Measurements from ENCODE around the gene DPP6.

Gene DPP6

GRCh38 chr7:154735766-154736165, 683.6 kb downstream of the DPP6 start:
- DNase-seq, result no peak

DNA sequence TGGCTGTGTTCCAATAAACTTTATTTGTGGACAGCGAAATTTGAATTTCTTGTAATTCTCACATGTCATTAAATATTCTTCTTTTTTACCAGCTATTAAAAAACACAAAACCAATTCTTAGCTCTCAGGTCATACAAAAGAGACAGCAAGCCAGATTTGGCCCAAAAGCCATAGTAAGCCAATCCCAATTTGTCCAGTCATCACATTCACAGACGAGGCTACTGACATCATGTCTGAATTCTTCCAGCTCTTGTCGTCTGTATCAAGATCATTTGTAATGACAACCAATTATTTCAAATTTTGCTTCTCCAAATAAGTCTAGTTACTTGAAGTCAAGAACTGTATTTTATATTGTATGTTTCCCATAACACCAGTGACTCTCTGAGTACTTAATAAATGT, 684.2 kb downstream of the DPP6 start:
- DNase-seq, result no peak

DNA sequence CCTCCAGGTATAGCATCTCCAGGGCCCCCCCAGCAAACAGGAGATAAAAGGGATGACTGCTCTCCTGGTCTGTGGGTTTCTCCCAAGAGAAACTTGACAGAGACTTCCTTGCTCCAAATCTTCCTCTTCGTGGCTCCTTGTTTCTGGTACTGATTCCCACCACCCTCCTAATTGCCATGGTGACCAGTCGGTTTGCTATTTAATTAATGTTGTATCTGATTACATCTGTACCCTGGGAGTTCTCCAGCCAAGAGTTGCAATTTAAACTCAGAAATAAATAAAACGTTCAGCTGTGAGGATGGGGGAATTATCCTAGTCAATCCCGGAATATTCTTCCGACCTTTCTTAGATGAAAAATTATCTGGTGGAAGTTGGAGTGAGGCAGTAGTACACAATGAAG, 686.0 kb downstream of the DPP6 start:
- DNase-seq, result no peak

- DNase-seq, result no peak
Measured at GRCh38 chr7:154741131-154741530, 688.9 kb downstream of the DPP6 start.

- DNase-seq, result no peak
Measured at GRCh38 chr7:154743206-154743605, 691.0 kb downstream of the DPP6 start.

DNA sequence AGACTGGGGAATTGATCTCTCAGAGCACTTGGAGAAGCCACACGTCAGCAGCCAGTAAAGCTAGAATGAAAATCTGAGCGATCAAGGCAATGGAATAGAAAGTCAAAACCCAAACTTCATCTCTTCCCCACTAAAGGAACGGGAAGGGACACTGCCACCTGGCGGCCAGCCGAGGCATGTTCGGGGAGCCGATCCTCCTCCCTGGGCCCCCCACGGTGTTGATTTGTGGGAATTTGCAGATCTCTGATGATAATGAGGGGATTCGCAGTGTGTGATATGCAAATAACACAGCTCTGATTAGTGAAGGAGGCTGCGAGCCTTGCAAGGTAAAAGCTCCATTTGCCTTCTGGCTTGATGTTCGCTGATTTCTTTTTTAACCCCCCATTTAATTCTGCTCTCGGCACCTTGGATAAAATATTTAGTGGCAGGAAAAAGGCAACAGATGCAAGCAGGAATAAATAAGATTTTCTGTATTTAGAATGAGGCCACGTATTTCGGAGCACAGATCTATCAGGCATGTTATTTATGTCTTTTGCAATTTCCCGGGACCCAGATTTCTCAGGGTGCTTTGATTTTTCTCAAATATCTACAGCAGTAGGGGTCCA, 692.2 kb downstream of the DPP6 start:
- no peak for DNase-seq

DNA sequence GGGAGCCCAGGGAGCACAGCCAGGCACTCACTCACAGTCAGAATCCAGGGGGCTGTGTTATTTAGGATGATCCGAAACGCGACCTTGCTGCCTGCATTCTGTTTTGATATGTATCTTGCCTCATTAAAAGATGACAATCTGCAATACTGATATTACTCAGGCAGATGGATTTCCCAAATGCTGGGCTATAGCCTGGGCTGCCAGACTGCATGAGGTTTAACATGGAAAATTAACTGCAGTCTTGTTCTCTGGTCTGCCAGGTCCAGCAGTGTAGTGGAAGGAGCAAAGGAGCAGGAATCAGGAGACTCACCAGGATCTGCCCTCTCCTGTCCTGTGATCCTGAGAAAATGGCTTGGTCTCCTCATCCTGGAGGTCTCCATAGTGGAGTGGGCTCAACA, 692.7 kb downstream of the DPP6 start:
- DNase-seq, result no peak

- no peak for DNase-seq
Measured at GRCh38 chr7:154746571-154747360, 694.6 kb downstream of the DPP6 start.

DNA sequence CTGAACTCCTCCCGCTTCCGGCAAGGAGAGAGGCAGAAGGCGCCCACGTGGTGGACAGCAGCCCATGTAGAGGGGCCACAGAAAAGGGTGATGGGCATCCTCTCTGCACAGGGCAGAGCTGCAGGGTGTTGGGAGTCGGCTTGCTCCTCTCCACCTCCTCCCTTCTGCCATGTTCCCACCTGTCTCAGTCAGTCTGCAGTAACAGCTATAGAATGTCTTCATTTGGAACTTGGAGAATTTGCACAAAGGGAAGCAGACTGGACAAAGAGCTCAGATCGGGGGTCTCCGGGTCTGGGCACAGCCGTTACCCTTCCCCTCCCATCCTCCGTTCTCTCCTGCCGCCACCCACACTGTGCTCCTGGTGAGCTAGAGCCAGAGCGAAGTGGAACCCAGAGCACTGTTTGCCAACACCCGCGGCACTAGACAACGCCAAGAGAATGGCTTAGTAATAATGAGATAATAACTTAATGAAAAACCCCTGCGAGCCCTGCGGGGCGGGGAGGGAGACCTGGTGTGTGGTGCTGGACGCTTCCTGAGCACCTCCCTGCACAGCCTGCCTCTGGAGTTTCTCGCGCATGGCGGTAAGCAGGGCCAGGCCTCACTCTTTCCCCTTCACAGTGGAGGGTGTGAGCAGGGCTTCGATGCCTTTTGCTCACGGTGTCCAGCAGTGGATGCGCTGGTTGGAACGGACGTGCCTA, 696.0 kb downstream of the DPP6 start:
- DNase-seq, result no peak

DNA sequence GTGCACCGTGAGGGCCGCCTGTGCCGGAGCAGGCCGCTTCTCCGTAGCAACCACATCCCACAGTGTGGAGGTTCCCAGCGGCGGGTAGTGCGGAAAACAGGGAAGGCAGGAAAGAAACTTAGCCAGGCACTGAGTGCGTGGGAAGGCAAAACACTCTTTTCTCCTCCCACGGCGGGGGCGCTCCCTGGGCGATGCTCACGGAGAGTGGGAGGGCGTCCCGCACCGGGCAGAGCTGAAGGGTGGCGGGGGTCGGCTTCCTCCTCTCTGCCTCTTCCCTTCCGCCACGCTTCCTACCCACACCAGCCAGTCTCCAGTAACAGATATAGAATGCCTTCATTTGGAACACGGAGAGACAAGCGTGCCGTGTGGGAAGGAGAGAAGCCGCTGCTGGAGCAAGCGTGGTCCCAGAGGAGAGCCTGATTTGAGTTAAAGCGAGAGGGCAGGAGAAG, 698.2 kb downstream of the DPP6 start:
- no peak for DNase-seq

DNA sequence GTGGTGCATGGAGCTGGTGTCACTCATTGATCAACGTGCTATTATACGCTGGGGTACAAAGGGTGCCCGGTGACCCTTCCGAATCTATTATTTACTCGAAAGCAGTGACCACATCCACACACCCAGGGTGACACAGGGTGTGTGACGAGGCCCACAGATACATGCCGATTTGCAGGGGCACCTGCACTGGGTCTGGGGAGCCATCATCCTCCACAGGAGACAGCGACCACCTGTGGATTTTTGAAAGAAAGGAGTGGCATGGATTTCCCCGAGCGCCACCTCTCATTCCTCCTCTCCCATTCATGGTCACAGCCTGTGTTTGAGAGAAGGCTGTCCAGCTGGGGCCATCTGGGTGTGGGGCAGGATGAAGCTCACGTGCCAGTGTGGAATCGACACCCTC, 701.0 kb downstream of the DPP6 start:
- no peak for DNase-seq

GRCh38 chr7:154757756-154758155, 705.6 kb downstream of the DPP6 start:
- no peak for DNase-seq

GRCh38 chr7:154759989-154760388, 707.8 kb downstream of the DPP6 start:
- DNase-seq, result no peak

- DNase-seq, result no peak
Measured at GRCh38 chr7:154765118-154765517, 712.9 kb downstream of the DPP6 start.

DNA sequence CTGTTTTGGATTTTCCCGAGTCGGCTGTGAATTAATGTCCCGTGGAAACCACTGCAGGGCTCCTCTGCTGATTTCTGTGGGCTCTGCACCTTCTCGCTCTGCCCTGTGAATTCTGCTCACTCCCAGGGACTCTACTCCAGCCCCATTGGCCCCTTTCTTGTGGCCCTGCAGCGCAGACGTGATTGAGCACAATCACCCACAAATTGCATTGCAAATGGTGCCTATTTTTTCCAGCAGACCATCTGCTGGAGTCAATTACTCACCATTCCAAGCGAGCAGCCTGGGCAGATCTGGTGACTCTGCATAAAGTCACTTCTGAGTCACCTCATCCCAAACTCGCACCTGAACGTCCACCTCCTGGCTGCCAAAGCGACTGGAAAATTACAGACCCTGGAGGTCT, 714.9 kb downstream of the DPP6 start:
- DNase-seq, result no peak

DNA sequence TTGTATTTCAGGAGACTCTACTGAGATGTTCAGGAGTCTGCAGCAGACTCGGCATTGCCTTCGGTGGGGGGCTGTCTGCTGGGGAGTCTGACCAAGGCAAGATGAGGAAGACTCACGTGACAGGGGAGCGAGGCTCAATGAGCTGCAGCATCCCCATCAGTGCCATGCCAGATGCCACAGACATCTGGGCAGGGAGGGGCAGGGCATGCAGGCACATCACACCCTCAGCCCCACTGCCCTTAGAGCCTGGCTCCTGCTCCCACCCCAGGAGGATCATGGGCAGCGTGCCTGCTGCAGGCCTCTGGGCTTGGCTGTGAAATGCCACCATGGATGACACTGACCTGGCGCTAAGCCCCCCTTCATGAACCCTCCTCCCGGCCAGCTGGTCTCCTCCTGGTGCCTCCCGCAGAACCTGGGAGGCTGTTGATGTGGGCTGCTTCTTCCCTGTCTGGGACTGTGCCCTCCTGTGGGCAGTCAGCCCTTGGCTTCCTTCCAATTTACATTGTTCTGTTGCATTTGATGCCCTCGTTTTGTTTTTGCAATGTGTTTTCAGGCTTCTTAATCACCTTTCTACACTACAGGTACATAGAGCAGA, 715.7 kb downstream of the DPP6 start:
- no peak for DNase-seq

GRCh38 chr7:154769001-154769400, 716.8 kb downstream of the DPP6 start:
- no peak for DNase-seq

DNA sequence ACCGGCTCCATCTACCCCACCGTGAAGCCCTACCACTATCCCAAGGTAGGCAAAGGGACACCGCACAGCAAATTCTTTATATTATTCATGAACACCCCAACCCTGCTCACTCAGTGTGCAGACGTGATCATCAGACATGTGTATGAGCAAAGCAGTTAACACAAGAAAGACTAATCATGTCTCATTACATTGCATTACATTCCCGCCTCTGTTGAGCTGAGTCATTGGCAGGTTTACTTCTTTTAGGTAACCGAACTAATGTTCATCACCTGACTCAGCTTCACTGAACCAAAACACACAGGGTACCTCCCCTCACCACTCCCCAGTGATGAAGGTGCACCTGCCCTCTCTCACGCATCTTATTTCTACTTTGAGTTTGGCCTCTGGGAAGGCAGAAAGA, 717.3 kb downstream of the DPP6 start:
- DNase-seq, result no peak

GRCh38 chr7:154770361-154770760, 718.2 kb downstream of the DPP6 start:
- no peak for DNase-seq

DNA sequence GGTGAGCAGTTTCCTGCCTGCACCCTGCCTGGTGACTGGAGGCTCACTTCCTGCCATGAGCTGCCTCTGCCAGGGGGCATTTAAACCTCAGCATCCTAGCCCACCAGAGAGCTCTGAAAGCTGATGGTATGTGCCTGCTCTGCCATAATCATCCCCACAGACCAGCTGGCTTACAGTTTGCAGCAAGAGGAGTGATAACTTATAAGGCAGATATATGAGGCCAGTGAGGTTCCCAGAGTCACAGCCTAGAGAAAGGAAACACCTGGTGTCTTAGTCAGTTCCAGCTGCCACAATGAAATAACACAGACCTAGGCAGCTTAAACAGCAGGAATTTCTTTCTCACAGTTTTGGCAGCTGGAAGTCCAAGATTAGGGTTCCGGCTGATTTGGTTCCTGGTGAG, 718.8 kb downstream of the DPP6 start:
- DNase-seq, result no peak

DNA sequence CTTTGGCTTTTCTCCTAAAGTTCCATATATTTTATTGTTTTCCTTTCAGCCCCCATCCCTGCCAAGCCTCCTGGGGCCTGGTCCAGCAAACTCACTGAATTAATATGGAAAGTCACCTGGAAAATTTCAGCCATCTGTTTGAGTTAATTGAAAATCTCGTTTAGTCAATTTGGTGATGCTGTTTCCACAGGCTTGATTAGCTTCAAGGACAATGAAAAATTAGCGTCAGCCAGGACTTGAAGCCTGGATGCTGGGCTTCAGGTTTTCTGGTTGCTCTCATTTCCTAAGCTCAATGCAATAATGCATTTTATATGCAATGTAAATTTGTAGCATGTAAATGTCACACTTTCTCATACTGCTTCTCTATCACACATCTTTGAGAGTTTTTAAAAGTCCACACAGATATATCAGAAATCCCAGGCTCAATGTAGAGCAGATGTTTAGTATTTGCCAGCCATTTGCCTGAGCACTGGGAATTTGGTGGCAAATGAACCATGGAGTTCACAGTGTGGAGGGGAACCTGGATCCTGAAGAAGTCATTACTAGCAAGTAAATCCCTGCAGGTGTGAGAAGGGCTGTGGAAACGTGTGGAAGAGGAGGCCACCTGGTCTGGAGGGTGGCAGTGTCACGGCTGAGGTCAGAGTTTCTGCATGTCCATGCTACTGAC, 722.2 kb downstream of the DPP6 start:
- no peak for DNase-seq

GRCh38 chr7:154775681-154776080, 723.5 kb downstream of the DPP6 start:
- no peak for DNase-seq

DNA sequence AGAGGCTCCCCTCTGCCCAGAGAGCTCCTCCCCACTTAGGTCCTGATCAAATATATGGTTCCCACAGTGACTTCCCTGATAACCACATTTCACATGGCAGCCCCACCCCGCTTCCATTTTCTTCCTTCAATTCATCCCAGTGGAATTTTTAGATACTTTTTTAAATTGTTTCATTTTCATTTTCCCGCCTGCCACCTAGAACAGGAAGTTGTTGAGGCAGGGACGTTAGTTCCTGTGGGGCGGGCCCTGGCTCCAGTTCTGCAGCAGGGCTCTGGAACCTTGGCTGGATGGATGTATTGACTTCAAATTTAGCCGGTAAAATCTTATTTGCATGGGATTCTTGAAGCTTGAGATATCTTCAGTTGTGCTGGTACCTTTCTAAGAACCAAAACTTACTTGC, 724.2 kb downstream of the DPP6 start:
- no peak for DNase-seq

Data from fibroblast of skin of back (primary cell).